Measurements from ENCODE around the gene REEP5. TPM values are rescaled to one million over a fixed set of nuclear protein-coding genes. Genes with fewer than 3 reads are reported as not detected.
A peak's percentile ranks its signal among the peaks of the same experiment; 100 is the strongest.

The REEP5 gene
- total and polyA plus RNA-seq, 2 of the 13 experiments (the other 11 are each of a cell fraction or from before 2014, with no cell fraction given), result 49.4 to 239 TPM

DNA sequence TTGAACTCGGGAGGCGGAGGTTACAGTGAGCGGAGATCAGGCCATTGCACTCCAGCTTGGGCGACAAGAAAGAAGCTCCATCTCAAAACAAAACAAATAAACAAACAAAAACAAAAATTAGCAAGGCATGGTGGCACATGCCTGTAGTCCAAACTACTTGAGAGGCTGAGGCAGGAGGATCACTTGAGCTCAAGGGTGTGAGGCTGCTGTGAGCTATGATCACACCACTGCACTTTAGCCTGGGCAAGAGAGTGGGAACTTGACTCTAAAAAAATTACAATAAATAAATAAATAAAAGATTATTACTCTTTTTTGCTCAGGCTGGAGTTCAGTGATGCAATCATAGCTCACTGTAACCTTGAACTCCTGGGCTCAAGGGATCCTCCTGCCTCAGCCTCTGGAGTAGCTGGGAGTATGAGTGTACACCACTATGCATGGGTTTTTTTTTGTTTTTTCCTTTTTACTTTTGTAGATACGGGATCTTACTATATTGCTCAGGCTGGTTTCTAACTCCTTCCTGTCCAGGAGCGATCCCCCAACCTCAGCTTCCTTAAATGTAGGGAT is 45.6 kb upstream of the REEP5 start (continued):
- TF ChIP-seq CEBPG (CRISPR knock-in tag; IDR thresholded peaks at IDR 0.05) (peak; percentile 84), NR3C1 (CRISPR knock-in tag; IDR thresholded peaks at IDR 0.05) (no peak), HMGXB3 (CRISPR knock-in tag; IDR thresholded peaks at IDR 0.05; ENCODE audit: borderline replicate concordance) (0 out of 2 replicates have a peak, but pooled peaks have one; percentile 45), FOXP1 (IDR thresholded peaks at IDR 0.05) (no peak), FOXP1 (CRISPR knock-in tag; IDR thresholded peaks at IDR 0.05) (0 out of 2 replicates have a peak, but pooled peaks have one; percentile 22), ADNP (CRISPR knock-in tag; IDR thresholded peaks at IDR 0.05) (peak; percentile 60; the same call in 1 of the 2 replicates), KDM6A (CRISPR knock-in tag; IDR thresholded peaks at IDR 0.05; ENCODE audit: low read depth) (no peak), ZNF816 (CRISPR knock-in tag; IDR thresholded peaks at IDR 0.05; ENCODE audit: borderline replicate concordance) (no peak), NRL (CRISPR knock-in tag; IDR thresholded peaks at IDR 0.05; ENCODE audit: borderline replicate concordance) (no peak), RARA (CRISPR knock-in tag; IDR thresholded peaks at IDR 0.05) (peak; percentile 74; the same call in 1 of the 2 replicates), MAZ (IDR thresholded peaks at IDR 0.05; ENCODE audit: borderline replicate concordance, low read depth, low read length) (no peak), MAZ (CRISPR knock-in tag; IDR thresholded peaks at IDR 0.05; ENCODE audit: low read depth) (no peak), POGZ (CRISPR knock-in tag; IDR thresholded peaks at IDR 0.05) (no peak), SALL1 (CRISPR knock-in tag; IDR thresholded peaks at IDR 0.05) (peak; percentile 14; the same call in 1 of the 2 replicates), GATAD2A (CRISPR knock-in tag; IDR thresholded peaks at IDR 0.05) (peak; percentile 61; the same call in 1 of the 2 replicates), ZNF468 (CRISPR knock-in tag; IDR thresholded peaks at IDR 0.05) (no peak), ZNF230 (CRISPR knock-in tag; IDR thresholded peaks at IDR 0.05) (no peak), ZNF724P (CRISPR knock-in tag; IDR thresholded peaks at IDR 0.05; ENCODE audit: borderline replicate concordance) (no peak), FOXK1 (CRISPR knock-in tag; IDR thresholded peaks at IDR 0.05; ENCODE audit: borderline replicate concordance, low read depth) (0 out of 2 replicates have a peak, but pooled peaks have one; percentile 12), NR2F1 (CRISPR knock-in tag; IDR thresholded peaks at IDR 0.05) (0 out of 4 replicates have a peak, but pooled peaks have one; percentile 19 to 30), ZMYM3 (CRISPR knock-in tag; IDR thresholded peaks at IDR 0.05) (peak; percentile 57), HNF4A (CRISPR knock-in tag; IDR thresholded peaks at IDR 0.05) (peak; percentile 56)
- TF ChIP-seq, protein P1, sequence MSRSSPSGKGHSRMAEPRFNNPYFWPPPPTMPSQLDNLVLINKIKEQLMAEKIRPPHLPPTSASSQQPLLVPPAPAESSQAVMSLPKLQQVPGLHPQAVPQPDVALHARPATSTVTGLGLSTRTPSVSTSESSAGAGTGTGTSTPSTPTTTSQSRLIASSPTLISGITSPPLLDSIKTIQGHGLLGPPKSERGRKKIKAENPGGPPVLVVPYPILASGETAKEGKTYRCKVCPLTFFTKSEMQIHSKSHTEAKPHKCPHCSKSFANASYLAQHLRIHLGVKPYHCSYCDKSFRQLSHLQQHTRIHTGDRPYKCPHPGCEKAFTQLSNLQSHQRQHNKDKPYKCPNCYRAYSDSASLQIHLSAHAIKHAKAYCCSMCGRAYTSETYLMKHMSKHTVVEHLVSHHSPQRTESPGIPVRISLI (CRISPR knock-in tag; IDR thresholded peaks at IDR 0.05; ENCODE audit: borderline replicate concordance), result no peak; the same call in 1 of the 2 replicates
- TF ChIP-seq, protein P2, sequence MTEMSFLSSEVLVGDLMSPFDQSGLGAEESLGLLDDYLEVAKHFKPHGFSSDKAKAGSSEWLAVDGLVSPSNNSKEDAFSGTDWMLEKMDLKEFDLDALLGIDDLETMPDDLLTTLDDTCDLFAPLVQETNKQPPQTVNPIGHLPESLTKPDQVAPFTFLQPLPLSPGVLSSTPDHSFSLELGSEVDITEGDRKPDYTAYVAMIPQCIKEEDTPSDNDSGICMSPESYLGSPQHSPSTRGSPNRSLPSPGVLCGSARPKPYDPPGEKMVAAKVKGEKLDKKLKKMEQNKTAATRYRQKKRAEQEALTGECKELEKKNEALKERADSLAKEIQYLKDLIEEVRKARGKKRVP (CRISPR knock-in tag; IDR thresholded peaks at IDR 0.05), result peak in 1 of 2 experiments; percentile 70; a peak in 2 of 4 replicates
